ENCODE data around the gene ADCK1. TPM values are rescaled to one million over a fixed set of nuclear protein-coding genes. Genes with fewer than 3 reads are reported as not detected.

ADCK1 gene
- polyA plus RNA-seq, 3 donors = 3.7 to 33.0 (median 5.4) TPM

DNA sequence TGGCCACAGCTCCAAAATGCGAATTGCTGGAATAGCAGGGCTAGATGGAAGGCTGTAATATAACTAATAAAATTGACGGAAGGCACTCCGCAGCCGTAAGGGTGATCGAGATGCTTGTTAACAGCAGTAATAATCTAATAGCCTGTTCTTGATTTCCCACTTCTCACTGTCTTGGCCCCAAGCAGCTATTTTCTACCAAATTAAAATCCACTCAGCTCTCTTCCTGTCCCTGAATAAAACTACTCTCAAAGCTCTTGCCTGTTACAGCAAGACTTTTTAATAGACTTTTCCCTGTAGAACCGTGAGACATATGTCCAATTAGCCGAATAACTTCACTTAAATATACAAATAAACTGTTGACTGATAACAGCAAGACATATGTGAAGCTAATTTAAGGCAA lies 38.0 kb downstream of the ADCK1 start:
- Mint-ChIP-seq H3K36me3 (peaks cover 8 to 23% of the 10 kb centered on the region in 2 donors), H3K9me3 (peaks cover 0 to 2% (median 0%) of the 10 kb centered on the region in 7 donors), H3K27ac (no peak overlapping the region), H3K4me1 (peaks cover 4% of the 10 kb centered on the region), H3K4me3 (no peak overlapping the region), H3K27me3 (ENCODE audit: low read depth in 3 of 3) (peaks cover 0 to 5% (median 2%) of the 10 kb centered on the region in 3 donors)
- no peak overlapping the region for H3K9ac ChIP-seq (ENCODE audit: insufficient read depth, low read length, poor library complexity, severe bottlenecking)
- H3K27ac ChIP-seq (ENCODE audit: low read depth in 1 of 2, low read length in 2 of 2) = no peak overlapping the region
- H3K9me3 ChIP-seq (replicated peaks in 1 of 2; ENCODE audit: control insufficient read depth in 1 of 2, insufficient read depth in 1 of 2, low read length in 2 of 2) = no peaks in the 10 kb centered on the region
- H3K79me2 ChIP-seq (ENCODE audit: insufficient read depth, low read length) = no peaks in the 10 kb centered on the region
- DNase-seq = no peak
- H4K20me1 ChIP-seq (ENCODE audit: insufficient read depth, low read length) = no peaks in the 10 kb centered on the region
- intact Hi-C loops (cut with micrococcal nuclease) = no loop called here
- peaks cover 0 to 6% of the 10 kb centered on the region in 2 donors for H3K36me3 ChIP-seq (replicated peaks in 1 of 2; ENCODE audit: control insufficient read depth in 1 of 2, insufficient read depth in 2 of 2, low read length in 2 of 2)
- H2AFZ ChIP-seq (ENCODE audit: insufficient read depth, low read depth, low read length, poor library complexity, severe bottlenecking) = no peak overlapping the region
- no peak overlapping the region for H3K4me3 ChIP-seq (replicated peaks in 1 of 3; ENCODE audit: low read depth in 2 of 3, low read length in 3 of 3)
- no peaks in the 10 kb centered on the region for H3K4me1 ChIP-seq (ENCODE audit: control insufficient read depth in 1 of 2, insufficient read depth in 2 of 2, low read length in 2 of 2)
- H3K27me3 ChIP-seq (ENCODE audit: control insufficient read depth in 2 of 2, insufficient read depth in 2 of 2, low read length in 2 of 2) = no peaks in the 10 kb centered on the region
- H3K4me2 ChIP-seq (replicated peaks; ENCODE audit: extremely low read depth, low read length, poor library complexity, severe bottlenecking) = no peak overlapping the region
- WGBS (ENCODE audit: insufficient coverage) = 100% methylated on average over 4 of the region's 7 CpGs
- TF ChIP-seq, protein P1, sequence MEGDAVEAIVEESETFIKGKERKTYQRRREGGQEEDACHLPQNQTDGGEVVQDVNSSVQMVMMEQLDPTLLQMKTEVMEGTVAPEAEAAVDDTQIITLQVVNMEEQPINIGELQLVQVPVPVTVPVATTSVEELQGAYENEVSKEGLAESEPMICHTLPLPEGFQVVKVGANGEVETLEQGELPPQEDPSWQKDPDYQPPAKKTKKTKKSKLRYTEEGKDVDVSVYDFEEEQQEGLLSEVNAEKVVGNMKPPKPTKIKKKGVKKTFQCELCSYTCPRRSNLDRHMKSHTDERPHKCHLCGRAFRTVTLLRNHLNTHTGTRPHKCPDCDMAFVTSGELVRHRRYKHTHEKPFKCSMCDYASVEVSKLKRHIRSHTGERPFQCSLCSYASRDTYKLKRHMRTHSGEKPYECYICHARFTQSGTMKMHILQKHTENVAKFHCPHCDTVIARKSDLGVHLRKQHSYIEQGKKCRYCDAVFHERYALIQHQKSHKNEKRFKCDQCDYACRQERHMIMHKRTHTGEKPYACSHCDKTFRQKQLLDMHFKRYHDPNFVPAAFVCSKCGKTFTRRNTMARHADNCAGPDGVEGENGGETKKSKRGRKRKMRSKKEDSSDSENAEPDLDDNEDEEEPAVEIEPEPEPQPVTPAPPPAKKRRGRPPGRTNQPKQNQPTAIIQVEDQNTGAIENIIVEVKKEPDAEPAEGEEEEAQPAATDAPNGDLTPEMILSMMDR (IDR thresholded peaks at IDR 0.05) = no peak

DNA sequence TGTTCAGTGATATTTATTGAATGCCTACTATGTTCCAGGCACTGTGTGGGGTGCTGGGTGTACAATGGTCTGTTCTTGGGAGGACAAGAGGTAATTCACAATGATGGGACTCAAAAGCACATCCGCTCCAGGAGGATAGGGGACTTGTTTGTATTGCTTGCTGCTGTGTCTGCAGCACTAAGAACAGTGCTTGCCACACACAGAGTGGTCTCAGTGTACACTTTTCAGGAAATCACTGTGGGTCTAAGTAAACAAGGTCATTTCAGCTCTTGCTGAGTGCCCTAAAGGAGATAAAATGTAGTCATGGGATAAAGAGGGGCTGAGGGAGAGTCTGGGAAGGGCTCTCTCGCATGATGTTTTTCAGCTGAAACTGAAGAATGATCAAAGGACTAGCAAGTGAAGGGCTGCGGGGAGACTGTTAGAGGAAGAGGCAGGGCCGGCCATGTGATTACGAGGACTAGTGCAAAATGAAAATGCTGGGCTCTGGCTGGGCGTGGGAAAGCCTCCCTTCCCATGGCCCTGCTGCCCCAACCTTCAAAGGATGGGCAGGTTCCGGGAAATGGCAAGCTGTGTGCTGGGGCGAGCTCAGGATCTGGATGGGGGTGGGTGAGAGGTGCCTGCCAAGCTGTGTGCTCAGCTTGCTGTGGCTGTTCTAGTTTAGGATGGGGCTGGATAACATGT lies 39.1 kb downstream of the ADCK1 start:
- WGBS (ENCODE audit: insufficient coverage) = 92% methylated on average over 7 of the region's 8 CpGs
- intact Hi-C loops (cut with micrococcal nuclease) = no loop called here
- no peaks in the 10 kb centered on the region for H3K9me3 ChIP-seq (replicated peaks in 1 of 2; ENCODE audit: control insufficient read depth in 1 of 2, insufficient read depth in 1 of 2, low read length in 2 of 2)
- Mint-ChIP-seq H3K9me3 (peaks cover 0 to 2% (median 0%) of the 10 kb centered on the region in 7 donors), H3K27me3 (ENCODE audit: low read depth in 3 of 3) (peaks cover 0 to 3% (median 2%) of the 10 kb centered on the region in 3 donors), H3K4me3 (no peak overlapping the region), H3K36me3 (peaks cover 3 to 18% of the 10 kb centered on the region in 2 donors), H3K27ac (peak overlapping the region in 1 of 7 donors; percentile 31), H3K4me1 (peaks cover 7% of the 10 kb centered on the region)
- H2AFZ ChIP-seq (ENCODE audit: insufficient read depth, low read depth, low read length, poor library complexity, severe bottlenecking) = no peak overlapping the region
- H3K9ac ChIP-seq (ENCODE audit: insufficient read depth, low read length, poor library complexity, severe bottlenecking) = no peak overlapping the region
- peaks cover 0 to 6% of the 10 kb centered on the region in 2 donors for H3K36me3 ChIP-seq (replicated peaks in 1 of 2; ENCODE audit: control insufficient read depth in 1 of 2, insufficient read depth in 2 of 2, low read length in 2 of 2)
- no peak overlapping the region for H3K27ac ChIP-seq (ENCODE audit: low read depth in 1 of 2, low read length in 2 of 2)
- H3K27me3 ChIP-seq (ENCODE audit: control insufficient read depth in 2 of 2, insufficient read depth in 2 of 2, low read length in 2 of 2) = no peaks in the 10 kb centered on the region
- no peaks in the 10 kb centered on the region for H3K79me2 ChIP-seq (ENCODE audit: insufficient read depth, low read length)
- H3K4me1 ChIP-seq (ENCODE audit: control insufficient read depth in 1 of 2, insufficient read depth in 2 of 2, low read length in 2 of 2) = no peaks in the 10 kb centered on the region
- DNase-seq = no peak
- H4K20me1 ChIP-seq (ENCODE audit: insufficient read depth, low read length) = no peaks in the 10 kb centered on the region
- no peak overlapping the region for H3K4me2 ChIP-seq (replicated peaks; ENCODE audit: extremely low read depth, low read length, poor library complexity, severe bottlenecking)
- TF ChIP-seq, protein P1 (IDR thresholded peaks at IDR 0.05) = no peak
- no peak overlapping the region for H3K4me3 ChIP-seq (replicated peaks in 1 of 3; ENCODE audit: low read depth in 2 of 3, low read length in 3 of 3)
